Right lobe of liver (tissue), 6 donors: ENCODE results near the gene SCYGR1. TPM values are rescaled to one million over a fixed set of nuclear protein-coding genes. Genes with fewer than 3 reads are reported as not detected.

Experiments used
- ATAC-seq, 4 donors: fragments of 200-7000 bp; cut with Tn5 transposase; one replicate each; pipeline ENCODE4 v1.9.1; 2020; ENCODE audit warnings: mild to moderate bottlenecking in 4 of 4, moderate library complexity in 4 of 4
- DNase-seq, 3 donors: peaks; one replicate each; pipeline ENCODE4 v3.0.0-alpha.2; 2020
- H3K27ac ChIP-seq, 3 donors: fragments of 200-600 bp; one replicate each; pipeline ENCODE4 v1.8.0; 2022
- H3K27me3 ChIP-seq, 2 donors: fragments of 200-600 bp; one replicate each; pipeline ENCODE4 v1.8.0; 2022
- H3K36me3 ChIP-seq, 4 donors: fragments of 200-600 bp; sonication (generic) in 1 of 4; one replicate each; pipeline versions ENCODE4 v1.5.1 to v1.8.0; 2017 to 2022; ENCODE audit warnings: control low read depth in 1 of 4
- H3K4me1 ChIP-seq, 4 donors: fragments of 200-600 bp; sonication (generic) in 1 of 4; one replicate each; pipeline versions ENCODE4 v1.5.1 to v1.8.0; 2017 to 2022; ENCODE audit warnings: control low read depth in 1 of 4
- H3K4me3 ChIP-seq, 3 donors: fragments of 200-600 bp; one replicate each; pipeline ENCODE4 v1.8.0; 2022
- H3K9me3 ChIP-seq, 4 donors: fragments of 200-600 bp; sonication (generic) in 1 of 4; one replicate each; pipeline versions ENCODE4 v1.5.1 to v1.8.0; 2017 to 2022; ENCODE audit warnings: control low read depth in 1 of 4
- POLR2A ChIP-seq: fragments of 450-650 bp; IDR thresholded peaks from one replicate; pipeline ENCODE4 v1.6.1; 2017; ENCODE audit warnings: antibody characterized with exemption, mild to moderate bottlenecking
- WGBS: methylation state at CpG from one replicate; pipeline ENCODE4 v1.1.6; 2018; ENCODE audit warnings: low coverage, low lambda C conversion rate; ENCODE audit not compliant: insufficient coverage; ENCODE audit errors: missing lambda C conversion rate; 5-methylcytosine and 5-hydroxymethylcytosine counted together
- intact Hi-C, 2 donors: fragments of 100-400 bp; cut with DNase I; formaldehyde crosslinking; loops; one replicate each; pipeline versions ENCODE4 v1.11.2 to v1.14.1; 2022
- total RNA-seq, 6 experiments: library from RNA; depleted of rRNA in 2 of 6; stranded (reverse); fragments of >200 nt in 2 of 6; fragmentation: NEBNext Ultra II Directional in 3 of 6; extraction: Animal tissue kit (Norgen Biotek cat#: 25700) in 3 of 6; gene quantifications; one replicate each; pipeline versions ENCODE4 v1.1.0 to v1.2.4, GENCODE V29; 2016 to 2023
- TF ChIP-seq, protein P1 (sequence below), 4 donors: fragments of 200-600 bp in 3 of 4; fragments of 450-650 bp in 1 of 4; IDR thresholded peaks; one replicate each; pipeline versions ENCODE4 v1.5.1 to v1.8.0; 2016 to 2022; ENCODE audit warnings: antibody characterized with exemption in 4 of 4, mild to moderate bottlenecking in 2 of 4
- donor health status: DM: no; HTN: yes; CAD: no.
- donor health status: DM: no; HTN: no; CAD: no.
- donor health status: DM: no; HTN: no; CAD: no.
- donor health status: DM: no; HTN: yes; CAD: no.
- donor health status: DM: no; HTN: yes; CAD: no.

Gene SCYGR1
- total RNA-seq, 6 experiments from 2014 or later = not detected

DNA sequence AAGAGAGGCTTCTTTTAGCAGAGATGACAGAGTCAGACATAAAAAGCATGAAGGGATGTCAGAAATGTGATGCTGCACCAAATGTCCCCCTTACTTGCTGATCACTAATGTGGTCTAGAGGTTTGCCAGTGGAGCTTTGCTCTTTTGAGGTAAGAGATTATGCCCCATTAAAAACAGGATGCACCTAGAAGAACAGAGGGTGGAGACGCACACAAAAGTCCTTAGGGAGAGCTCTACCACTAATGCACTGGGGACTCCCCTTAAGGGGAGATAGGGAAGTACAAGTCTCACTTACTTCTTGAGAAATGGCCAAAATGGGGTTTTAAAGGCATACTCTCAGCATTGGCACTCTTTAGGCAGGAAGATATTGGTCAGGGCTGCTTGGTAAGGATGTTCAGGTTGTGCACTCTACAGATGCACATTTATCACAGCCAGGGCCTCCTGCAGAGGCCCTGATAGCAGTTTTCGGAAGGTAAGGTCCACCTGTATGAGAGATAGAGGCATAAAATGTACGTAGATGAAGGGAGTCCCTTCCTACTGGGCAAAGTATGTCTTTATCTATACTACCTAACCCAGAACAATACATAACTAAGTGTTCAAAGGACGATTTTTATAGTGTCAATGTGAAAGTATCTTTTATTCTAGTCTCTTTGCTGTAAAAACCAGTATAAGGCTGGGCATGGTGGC is 17.0 kb upstream of the SCYGR1 start:
- peaks cover 0 to 13% (median 5%) of the 10 kb centered on the region in 4 donors for H3K4me1 ChIP-seq
- 80% methylated on average over 2 of the region's 4 CpGs for WGBS
- H3K27me3 ChIP-seq = no peaks in the 10 kb centered on the region
- ATAC-seq (no peak), DNase-seq (no peak)
- H3K27ac ChIP-seq = no peak overlapping the region
- no peaks in the 10 kb centered on the region for H3K36me3 ChIP-seq
- TF ChIP-seq, protein P1, sequence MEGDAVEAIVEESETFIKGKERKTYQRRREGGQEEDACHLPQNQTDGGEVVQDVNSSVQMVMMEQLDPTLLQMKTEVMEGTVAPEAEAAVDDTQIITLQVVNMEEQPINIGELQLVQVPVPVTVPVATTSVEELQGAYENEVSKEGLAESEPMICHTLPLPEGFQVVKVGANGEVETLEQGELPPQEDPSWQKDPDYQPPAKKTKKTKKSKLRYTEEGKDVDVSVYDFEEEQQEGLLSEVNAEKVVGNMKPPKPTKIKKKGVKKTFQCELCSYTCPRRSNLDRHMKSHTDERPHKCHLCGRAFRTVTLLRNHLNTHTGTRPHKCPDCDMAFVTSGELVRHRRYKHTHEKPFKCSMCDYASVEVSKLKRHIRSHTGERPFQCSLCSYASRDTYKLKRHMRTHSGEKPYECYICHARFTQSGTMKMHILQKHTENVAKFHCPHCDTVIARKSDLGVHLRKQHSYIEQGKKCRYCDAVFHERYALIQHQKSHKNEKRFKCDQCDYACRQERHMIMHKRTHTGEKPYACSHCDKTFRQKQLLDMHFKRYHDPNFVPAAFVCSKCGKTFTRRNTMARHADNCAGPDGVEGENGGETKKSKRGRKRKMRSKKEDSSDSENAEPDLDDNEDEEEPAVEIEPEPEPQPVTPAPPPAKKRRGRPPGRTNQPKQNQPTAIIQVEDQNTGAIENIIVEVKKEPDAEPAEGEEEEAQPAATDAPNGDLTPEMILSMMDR (IDR thresholded peaks at IDR 0.05) = no peak
- TF ChIP-seq POLR2A = no peak
- intact Hi-C loops = loop anchor here in 1 of 2 donors (10.0 kb wide), 2 partner anchors 250 to 360 kb away; no protein-coding TSS in a partner anchor
- no peak overlapping the region for H3K4me3 ChIP-seq
- H3K9me3 ChIP-seq = no peaks in the 10 kb centered on the region

DNA sequence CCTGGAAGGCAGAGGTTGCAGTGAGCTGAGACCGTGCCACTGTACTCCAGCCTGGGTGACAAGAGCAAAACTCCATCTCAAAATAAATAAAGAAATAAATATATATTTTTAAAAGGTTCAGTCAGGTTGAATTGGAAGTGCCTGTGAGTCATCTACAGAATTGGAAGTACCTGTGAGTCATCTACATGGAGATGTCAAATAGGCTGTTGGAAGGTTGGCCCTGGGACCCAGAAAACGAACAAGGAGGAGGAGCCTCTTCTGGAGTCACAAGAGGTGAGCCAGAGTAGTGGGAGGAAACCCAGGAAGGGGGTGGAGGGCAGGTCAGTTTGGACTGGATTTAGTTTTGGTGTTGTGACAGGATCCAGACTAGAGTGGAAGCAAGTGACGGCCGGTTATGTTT is 15.2 kb upstream of the SCYGR1 start:
- Histone ChIP-seq H3K27ac (no peak overlapping the region), H3K4me3 (no peak overlapping the region), H3K36me3 (no peaks in the 10 kb centered on the region), H3K4me1 (peaks cover 0 to 21% (median 5%) of the 10 kb centered on the region in 4 donors), H3K9me3 (no peaks in the 10 kb centered on the region), H3K27me3 (no peaks in the 10 kb centered on the region)
- intact Hi-C loops = loop anchor here in 1 of 2 donors (10.0 kb wide), 2 partner anchors 252 to 362 kb away; no protein-coding TSS in a partner anchor
- ATAC-seq (peak in 1 of 4 donors; percentile 12), DNase-seq (no peak)
- TF ChIP-seq, protein P1 (IDR thresholded peaks at IDR 0.05) = no peak
- TF ChIP-seq POLR2A = no peak
- 54% methylated on average over 4 of the region's 4 CpGs for WGBS

DNA sequence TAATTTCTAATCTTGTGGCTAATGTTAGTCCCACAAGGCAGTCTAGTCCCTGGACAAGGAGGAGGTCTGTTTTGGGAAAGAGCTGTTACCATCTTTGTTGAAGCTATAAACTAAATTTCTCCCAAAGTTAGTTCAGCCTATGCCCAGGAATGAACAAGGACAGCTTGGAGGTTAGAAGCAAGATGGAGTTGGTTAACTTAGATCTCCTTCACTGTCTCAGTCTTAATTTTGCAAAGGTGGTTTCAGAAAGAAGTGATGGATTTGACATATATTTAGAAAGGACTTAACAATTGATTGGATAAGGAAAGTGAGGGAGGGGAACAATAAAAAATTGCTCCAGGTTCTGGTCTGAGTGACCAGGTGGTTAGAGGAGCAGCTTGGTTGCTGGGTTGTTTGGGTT is 14.6 kb upstream of the SCYGR1 start:
- TF ChIP-seq POLR2A = no peak
- TF ChIP-seq, protein P1 (IDR thresholded peaks at IDR 0.05) = no peak
- H3K27me3 ChIP-seq = no peaks in the 10 kb centered on the region
- ATAC-seq (no peak), DNase-seq (no peak)
- H3K36me3 ChIP-seq = no peaks in the 10 kb centered on the region
- intact Hi-C loops = loop anchor here in 1 of 2 donors (10.0 kb wide), 2 partner anchors 252 to 362 kb away; no protein-coding TSS in a partner anchor
- H3K9me3 ChIP-seq = no peaks in the 10 kb centered on the region
- H3K4me3 ChIP-seq = no peak overlapping the region
- H3K4me1 ChIP-seq = peaks cover 0 to 21% (median 5%) of the 10 kb centered on the region in 4 donors
- H3K27ac ChIP-seq = no peak overlapping the region

DNA sequence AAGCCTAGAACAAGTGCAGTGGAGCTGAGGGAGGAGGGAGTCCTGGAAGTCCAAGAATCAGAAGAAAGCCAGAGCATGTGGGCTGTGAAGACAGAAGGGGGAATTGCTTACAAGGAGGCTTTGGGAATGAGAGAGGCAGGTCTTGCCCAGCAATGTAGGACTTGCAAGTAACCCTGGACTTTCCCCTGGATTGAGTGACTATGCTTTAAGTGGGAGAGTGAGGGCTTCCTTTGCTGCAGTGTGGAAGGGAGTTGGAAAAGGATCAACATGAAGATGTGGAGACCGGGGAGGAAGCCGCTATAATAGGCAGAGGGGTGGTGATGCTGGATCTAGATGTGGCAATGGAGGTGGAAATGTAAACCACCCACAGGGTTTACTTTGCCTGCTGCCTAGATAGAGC is 13.8 kb upstream of the SCYGR1 start:
- no peak overlapping the region for H3K27ac ChIP-seq
- no peak for TF ChIP-seq POLR2A
- TF ChIP-seq, protein P1 (IDR thresholded peaks at IDR 0.05) = no peak
- ATAC-seq = no peak
- intact Hi-C loops = loop anchor here in 1 of 2 donors (10.0 kb wide), 2 partner anchors 253 to 363 kb away; no protein-coding TSS in a partner anchor
- DNase-seq = no peak
- H3K9me3 ChIP-seq = no peaks in the 10 kb centered on the region
- WGBS = 75% methylated on average over 2 of the region's 2 CpGs
- H3K4me1 ChIP-seq = peaks cover 0 to 15% (median 3%) of the 10 kb centered on the region in 4 donors
- H3K36me3 ChIP-seq = no peaks in the 10 kb centered on the region
- no peak overlapping the region for H3K4me3 ChIP-seq
- no peaks in the 10 kb centered on the region for H3K27me3 ChIP-seq
